ENCODE measurements around the gene CFAP221.

CFAP221 gene

DNA sequence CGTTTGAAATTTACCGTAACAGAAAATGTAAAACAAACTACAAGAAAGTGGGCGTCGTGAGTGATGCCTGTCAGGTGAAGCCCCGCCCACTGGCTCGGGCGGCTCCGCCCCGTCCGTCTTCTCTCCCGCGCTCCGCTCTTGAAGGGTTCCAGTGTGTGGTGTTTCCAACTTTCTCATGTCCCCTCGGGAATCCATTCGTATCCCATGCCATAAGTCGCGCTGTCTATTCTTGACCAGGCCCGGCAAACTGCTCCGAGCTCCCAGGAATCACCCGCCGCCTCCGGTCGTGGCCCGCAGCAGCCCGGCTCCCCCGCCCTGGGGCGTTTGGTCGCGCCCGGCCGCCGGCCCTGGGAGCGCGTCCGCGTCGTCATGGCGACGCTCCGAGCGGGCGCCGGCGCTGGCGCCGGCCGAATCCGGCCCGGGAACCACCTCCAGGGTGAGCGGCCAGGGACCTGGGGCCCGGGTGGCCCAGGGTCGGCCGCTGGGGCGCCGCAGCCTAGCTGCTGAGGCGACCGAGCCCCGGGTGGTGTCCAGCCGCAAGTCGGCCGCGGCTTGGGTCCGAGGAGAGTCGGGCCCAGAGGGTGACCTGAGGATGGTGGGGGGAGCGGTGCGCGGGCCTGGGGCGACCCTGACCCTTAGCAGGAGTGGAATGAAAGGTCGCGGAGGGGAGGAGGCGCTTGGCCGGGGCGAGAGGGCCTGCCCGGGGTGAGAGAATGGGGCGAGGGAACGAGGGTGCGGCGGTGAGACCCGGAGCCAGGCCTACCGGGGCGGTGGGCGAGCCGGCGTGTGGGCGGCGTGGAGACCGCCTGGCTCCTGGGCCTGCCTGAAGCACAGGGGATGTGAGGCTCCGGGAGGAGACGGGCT, at the start of gene CFAP221:
Gene CFAP221 (plus strand): TSS at position 375 of the 864 bp plus-strand sequence. CDS start 1,683 bp downstream, outside the sequence.
- DNase-seq = peak; percentile 6

DNA sequence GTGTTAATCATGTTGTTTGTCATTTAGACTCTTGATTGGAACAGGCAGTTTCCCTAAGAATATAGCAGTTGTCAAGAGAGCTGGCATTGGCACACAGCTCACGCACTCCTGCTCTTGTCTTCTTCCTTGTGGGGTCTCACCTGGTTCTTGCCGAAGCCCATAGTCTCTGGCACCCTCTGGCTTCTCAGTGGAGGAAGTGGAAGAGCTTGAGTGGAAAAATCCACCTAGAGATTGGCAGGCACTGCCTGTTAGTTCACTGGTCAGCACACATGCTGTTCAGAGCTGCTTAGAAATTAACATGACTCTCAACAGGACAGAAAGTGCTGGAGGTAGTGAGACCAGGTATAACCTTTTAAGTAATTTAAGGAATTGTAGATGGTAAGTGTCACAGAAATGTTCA, 48.3 kb upstream of the CFAP221 start:
- DNase-seq = no peak

DNA sequence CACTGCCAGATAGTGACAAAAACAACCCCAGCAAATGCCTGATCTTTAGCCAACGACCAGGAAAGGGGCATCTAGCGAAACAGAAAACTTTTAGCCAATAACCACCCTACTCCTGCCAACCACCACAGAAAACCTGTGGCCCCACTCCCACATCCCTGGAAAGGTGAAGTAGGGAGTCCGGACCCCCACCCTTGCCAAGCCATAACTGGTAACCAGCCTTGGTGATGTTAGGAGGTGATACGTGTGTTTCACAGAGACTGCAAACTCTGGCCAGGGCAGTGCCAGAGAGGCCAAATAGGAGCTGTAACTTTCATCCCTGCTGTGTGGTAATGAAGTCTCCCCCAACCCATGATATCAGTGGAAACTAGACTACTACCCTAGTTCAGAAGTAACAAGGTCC, 47.6 kb upstream of the CFAP221 start:
- no peak for DNase-seq

DNA sequence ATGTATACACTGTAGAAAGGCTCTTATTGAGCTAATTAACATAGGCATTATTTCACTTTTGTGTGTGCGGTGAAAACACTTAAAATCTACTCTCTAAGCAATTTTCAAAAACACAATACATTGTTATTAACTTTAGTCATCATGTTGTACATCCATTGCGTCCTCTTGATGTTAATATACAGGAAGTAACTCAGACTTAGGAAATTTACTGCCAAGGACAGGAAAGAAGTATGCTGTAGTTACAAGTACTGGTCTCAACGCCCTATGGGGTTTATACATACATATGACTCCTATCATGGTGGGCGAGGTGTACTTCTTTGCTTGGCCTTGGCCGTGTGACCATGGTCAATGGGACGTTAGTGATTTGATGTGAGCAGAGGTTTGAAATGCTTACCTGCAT, 35.5 kb upstream of the CFAP221 start:
- DNase-seq = no peak

DNA sequence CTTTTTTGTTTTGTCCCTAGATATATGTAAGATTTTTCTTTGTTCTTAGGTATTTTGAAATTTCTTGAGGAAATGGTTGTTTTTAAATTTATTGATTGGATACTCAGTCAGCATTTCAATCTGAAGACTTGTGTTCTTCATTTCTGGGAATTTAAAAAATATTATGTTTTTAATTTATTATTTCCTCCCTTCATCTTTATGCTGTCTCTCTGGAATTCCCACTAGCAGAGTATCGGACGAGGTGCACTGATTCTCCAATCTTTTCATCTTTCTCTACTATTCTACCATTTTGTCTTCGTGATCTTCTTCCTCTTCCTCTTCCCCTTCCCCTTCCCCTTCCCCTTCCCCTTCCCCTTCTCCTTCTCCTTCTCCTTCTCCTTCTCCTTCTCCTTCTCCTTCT, 32.3 kb upstream of the CFAP221 start:
- no peak for DNase-seq

DNA sequence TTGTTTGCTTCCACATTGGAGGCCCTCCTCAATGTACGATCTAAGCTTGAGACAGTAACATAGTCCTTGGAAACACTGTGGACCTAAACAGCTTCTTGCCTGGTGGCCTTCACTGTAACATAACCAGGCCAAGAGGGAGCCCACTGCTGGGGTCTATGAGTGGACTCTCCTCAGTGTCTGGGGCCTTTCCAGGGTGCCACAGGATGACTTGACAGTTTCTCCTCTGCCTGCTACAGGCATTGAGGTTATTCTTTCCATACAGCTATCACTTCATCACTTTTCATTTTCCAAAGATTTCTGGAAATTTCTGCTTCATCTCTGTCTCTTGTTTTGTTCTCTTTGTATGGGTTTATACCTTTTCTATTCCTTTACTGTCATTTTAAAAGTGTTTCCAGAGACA, 31.3 kb upstream of the CFAP221 start:
- no peak for DNase-seq

DNA sequence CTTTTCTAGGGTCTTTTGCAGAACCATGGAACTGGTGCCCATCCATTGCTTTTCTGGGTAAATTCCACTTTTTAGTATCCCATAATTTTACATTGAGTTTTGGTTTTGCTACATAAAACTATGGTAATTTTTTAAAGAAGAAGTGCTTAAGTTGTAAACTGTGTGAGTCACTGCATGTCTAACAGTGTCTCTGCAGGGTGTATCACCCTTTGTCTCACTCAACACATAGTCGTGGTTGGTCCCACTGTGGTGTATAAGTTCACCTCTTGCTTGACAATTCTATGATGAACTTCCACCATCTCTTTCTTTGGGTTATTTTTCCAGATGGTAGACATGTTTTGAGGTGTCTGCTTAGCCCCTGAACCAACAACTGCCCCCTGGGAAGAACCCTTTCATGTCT, 30.4 kb upstream of the CFAP221 start:
- no peak for DNase-seq

DNA sequence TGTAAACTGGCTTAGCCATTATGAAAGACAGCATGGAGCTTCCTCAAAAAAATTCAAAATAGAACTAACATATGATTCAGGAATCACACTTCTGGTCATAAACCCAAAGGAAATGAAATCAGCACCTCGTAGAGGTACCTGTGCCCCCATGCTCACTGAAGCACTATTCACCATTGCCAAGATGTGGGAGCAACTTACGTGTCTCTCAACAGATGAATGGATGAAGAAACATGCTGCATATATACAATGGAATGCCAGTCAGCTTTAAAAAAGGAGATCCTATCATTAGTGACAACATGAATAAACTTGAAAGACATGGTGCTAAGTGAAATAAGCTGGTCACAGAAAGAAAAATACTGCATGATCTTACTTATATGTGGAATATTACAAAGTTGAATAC, 28.1 kb upstream of the CFAP221 start:
- DNase-seq = no peak

DNA sequence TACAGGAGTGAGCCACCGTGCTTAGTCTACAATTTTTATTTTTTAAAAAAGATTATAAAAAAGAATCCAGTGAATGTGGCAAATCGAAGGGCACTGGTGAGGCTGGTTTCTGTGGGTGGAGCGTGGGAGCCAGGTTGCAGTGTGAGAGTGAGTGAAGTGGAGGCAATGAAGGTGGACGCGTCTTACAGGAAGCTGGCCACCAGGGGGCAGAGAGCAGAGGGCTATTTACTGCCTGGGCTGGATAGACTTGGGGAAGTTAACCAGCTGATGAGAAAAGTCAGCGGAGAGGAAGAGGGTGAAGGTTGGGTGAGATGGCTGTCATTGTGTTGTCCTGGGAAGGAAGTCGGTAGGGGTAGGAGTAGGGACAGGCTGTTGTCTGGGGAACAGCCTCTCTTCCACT, 26.8 kb upstream of the CFAP221 start:
- peak; percentile 1 for DNase-seq

DNA sequence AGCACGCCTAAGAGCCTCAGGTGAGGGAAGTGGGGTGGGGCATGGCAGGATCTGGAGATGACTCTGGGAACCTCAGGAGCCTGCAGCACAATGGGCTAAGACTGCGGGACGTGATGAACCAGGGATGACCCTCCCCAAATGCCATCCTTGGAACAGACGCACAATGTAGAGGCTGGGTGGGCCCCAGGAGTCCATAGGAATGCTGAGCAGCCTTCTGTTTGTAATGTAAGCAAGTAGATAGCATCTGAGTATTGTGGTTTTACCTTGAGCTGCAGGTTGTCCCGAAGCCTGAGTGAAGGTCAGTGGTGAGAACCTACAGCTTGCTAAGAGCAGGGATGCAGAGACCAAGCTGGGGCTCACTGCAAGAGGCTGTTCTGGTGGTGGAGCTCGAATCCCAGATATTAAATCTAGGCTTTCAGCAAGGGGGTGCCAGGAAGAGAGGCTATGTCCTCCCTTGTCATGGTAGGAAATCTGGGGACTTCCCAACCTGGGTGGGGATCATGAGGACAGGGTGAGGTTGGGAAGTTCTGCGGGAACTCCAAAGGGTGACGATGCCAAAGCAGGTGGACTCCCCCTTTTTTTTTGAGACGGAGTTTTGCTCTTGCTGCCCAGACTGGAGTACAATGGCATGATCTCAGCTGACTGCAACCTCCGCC, 25.7 kb upstream of the CFAP221 start:
- no peak for DNase-seq

DNA sequence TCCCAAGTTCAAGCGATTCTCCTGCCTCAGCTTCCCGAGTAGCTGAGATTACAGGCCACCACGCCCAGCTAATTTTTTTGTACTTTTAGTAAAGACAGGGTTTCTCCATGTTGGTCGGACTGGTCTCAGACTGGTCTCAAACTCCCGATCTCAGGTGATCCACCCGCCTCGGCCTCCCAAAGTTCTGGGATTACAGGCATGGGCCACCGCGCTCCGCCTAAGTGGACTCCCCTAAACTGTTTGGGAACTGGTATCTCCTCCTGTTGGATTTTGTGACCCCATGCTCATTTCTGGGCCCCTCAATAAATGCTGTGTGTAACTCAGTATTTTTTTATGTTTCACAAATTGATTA, 25.2 kb upstream of the CFAP221 start:
- DNase-seq = no peak

DNA sequence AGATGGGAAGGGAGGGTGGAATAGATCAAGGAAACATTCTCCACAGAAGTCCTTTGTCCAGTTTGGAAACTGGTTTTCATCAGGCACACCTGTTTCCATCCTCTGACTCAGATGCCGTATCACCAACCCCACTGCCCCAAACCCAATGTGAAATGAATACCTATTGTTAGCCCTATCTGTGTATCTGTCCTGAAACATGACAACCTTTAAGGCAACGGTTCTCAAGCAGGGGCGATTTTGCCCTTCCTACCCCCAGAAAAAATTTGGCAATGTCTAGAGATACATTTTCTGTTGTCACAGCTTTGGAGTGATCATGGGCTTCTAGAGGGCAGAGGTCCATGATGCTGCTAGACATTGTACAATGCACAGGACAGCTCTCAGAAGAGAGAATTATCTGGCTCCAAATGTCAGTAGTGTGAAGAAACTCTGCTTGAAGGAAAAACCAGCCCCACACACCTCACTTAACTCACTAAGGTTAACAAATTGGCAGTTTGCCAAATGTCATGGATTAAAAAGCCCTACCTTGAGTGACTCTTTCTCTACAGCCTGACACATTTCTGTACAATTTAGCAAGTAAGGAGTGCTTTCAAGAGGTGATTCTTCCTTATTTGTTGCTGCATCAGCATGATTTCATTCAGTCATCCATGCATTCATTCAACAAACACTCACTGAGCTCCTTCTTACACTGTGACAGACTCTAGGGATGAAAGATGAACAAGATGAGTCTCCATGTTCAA, 23.4 kb upstream of the CFAP221 start:
- DNase-seq = no peak

DNA sequence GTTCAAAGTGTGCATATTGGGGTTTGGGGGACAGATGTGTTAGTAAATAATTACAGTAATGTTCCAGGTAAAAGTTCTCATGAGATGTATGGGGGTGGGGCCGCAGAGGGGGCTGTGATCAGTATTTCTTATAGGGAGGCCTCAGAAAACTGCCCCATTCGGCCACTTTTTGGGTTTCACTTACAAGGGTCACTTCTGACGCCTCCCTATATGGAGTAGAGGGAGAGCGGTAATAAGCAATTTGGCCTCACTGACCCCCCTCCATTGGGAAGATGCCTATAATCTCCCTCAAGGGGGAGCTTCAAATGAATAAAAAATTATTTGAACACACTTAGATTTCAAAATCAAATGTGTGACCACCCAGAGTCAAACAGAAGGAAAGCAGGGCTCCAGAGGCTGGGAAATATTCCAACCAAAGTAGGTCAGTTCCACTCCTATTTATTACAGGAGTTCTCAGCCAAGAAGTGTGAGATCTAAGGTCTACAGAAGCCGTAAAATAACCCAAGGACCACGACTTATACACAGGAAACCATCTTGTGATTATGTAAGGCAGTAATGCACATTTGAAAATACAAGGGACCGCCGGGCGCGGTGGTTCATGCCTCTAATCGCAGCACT, 22.7 kb upstream of the CFAP221 start:
- no peak for DNase-seq

DNA sequence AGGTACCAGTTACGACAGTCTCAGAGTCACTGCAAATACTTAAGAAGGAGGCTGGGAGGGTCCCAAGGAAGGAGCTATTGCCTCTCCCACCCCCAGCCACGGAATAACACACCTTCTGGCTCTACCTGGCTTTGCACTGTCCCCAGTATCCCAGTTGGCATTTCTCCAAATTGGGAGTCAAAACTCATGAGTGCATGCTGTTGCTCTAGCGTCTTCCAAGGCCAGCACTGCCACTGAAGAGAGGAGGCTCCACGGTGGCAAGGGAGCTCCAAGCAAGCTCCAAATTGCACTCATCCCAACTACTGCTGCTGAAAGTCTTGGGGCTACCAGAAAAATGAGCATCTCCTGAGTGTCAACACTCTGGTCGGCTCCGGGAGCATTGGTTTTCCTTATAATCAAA, 21.6 kb upstream of the CFAP221 start:
- DNase-seq = no peak

DNA sequence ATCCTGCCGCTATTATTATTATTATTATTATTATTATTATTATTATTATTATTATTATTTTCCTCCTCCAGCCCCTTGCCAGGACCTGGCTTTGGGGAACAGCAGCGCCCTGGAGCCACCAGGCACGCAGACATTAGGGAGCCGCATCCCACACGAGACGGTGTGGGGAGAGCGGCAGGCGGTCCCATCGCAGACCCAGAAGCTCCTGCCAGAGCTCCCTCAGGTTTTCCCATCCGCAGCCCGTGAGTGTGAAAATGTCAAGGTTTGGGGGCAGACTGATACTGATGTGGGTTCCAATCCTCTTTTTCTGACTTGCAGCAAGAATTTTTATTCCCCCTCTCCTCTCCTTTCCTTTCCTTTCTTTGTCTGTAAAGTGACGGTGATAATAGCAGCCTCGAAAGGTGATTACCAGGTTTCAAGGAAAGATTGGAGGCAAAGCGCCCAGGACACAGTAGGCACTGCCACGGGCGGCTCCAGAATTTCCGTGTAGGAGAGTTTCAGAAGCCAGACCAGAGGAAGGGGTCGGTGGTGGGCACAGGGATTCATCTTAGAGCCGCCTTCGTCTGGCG, 20.8 kb upstream of the CFAP221 start:
- no peak for DNase-seq

DNA sequence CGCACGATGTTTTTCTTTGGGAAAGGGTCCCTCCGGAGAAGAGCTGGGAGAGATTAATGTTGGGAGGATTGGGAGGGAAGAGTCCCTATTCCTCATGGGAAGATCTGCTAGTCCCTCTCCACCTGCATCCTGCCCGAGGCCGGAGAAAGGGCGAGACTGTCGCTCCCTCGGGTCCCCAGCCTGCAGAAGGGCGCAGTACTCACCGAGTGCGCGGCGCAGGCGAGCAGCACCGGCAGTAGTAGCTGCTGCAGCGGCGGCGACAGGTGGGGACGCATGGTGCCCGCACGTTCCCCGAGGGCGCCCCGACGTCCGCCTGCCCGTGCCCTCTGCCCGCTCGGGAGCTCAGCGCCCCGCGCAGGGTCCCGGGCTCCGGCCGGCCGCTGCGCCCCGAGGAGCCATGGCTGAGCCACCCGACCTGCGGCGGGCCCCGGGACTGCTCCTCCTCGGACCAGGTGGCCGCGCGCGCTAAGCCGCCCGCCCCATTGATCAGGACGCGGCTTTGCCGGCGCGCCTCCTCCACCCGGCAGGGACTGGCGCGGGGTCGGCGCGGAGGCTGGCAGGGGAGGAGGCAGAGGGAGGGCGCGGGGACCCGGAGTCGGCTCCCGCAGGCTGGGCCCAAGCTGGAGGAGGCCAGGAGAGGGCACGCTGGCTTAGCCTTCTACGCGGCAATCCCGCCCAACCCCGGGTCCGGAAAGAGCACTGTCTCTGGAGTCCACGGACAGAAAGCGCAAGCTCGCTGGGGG, 20.1 kb upstream of the CFAP221 start, which contains the start of gene SCTR:
Gene SCTR (minus strand): TSS at position 532 of the 743 bp plus-strand sequence. CDS start 257 bp downstream, at position 275.
- no peak for DNase-seq

DNA sequence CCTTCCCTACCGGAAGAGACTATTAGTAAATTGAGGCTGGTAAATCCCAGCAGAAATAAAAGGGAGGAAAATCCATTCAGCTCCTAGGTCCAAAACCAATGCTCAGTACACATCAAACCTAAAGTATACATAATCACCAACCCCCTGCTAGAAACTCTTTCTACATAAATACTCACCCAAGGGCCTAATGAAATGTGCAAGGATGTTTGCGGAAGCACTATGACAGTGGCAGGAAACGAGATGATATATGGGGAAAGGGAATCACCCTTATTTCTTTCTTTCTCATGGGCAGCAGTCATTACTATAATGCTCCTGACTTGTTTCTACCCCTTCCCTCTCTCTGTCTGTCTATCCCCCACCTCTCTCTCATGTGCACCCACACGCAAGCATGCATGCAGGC, 18.6 kb upstream of the CFAP221 start:
- DNase-seq = no peak

DNA sequence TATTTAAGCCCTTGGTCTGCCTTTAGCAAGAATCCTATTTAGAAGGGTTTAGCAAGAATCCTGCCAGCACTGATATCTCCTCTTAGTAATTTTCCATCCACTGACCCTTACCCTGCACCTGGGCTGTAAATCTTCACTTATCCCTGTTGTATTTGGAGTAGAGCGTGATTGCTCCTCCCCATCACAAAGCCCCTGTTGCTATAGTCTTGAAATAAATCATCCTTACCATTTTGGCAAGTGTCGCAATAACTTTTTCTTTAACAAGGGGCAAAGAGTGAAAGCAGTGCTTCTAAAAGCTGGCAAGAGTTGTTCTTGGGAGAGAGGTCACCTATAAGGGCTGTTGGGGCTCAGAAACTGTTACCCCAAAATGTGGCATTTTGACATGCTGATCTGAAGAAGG, 16.2 kb upstream of the CFAP221 start:
- no peak for DNase-seq

DNA sequence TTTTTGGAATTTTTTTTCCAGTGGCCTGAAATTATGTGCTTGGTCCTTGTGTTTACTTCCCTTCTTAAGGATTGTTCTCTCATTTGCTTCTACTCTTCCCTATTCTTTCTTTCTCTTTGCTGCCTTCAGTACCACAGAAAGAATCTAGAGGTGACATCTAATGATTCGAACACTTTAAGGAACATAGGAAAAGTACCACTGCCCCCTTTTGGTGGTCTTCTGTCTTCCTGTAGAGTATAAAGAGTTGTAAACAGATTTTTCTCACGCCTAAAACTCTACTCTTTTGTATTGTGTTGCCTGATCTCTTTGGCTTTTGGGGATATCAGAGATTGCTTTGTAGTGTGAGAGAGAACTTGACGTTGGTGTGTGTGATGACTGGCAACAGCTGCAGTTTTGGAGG, 13.0 kb upstream of the CFAP221 start:
- DNase-seq = no peak

DNA sequence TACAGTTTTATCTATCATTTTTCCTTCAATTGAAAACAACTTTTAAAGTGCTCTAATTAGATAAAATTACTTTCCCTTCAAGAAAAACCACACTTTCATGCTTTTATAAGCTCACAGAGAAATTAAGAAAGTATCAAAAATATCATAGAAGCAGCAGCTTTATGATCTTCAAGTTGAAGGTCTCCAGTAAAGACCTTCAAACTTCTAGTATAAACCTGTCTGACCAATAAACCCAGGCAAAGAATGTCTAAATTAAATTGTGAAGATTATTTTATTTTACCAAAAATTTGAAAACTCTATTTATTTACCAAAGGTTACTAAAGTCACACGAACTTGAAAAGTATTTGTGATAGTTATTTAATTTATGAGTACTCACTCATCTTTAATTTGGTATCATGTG, 10.7 kb upstream of the CFAP221 start:
- DNase-seq = no peak

DNA sequence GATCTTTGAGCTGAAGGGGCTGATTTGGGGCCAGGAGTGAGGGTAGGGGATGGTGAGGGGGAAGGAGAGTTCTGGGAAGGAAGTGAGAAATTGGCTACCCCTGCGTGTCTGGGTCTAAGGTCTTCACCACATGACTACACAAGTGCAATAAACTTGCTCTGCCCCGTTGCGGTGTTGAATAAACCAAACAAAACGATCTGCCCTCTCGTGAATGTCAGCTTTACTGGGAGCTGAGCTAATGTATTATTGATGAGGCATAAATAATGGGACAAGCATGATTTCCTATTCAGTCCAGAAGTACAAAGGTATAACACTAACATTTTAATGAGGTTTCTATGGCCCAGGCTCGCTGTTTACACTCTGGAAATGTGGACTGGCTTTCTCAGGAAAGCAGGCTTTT, 8.0 kb upstream of the CFAP221 start:
- no peak for DNase-seq

DNA sequence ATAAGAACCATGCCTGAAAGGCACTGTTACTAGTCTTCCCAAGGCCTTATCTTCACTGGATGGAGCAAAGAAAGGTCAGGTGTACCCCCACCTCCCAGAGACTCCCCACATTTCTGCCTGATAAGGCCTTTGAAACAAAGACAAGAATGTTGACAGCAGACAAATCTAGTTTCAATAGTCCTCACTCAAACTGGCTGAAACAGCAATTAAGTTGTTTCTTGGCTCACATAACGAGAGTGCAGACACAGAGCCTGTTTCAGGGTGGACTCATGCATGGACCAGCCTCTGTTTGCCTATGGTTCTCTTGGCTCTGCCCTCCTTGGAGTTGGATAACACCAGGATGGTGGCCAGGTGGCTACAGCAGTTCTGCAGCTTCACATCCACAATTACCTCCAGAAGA, 7.5 kb upstream of the CFAP221 start:
- no peak for DNase-seq
